Right lung (tissue), 5 donors: ENCODE measurements around the gene CLINT1. TPM values are rescaled to one million over a fixed set of nuclear protein-coding genes. Genes with fewer than 3 reads are reported as not detected.

ENCODE experiments used
- polyA plus RNA-seq, 5 donors: library from polyadenylated mRNA; unstranded; fragments of 120-200 nt; gene quantifications; one replicate each; pipeline versions ENCODE4 v1.2.1 to v1.2.3, GENCODE V29; 2013; ENCODE audit warnings: inconsistent platforms in 1 of 5, low replicate concordance in 1 of 5; ENCODE audit not compliant: insufficient read length in 5 of 5, insufficient read depth in 1 of 5

CLINT1 gene
- polyA plus RNA-seq, 5 donors = 84.7 to 118 (median 113) TPM

Other genes with a start within 250 kb of the CLINT1 start
- under 1 TPM; 0.14 to 0.46 (median 0.23) TPM for gene SOX30, start 206.7 kb downstream of the CLINT1 start, polyA plus RNA-seq
- not detected for gene C5orf52, start 187.6 kb downstream of the CLINT1 start, polyA plus RNA-seq
- 10 to 100 TPM; 27.4 to 32.5 (median 28.8) TPM for gene THG1L, start 127.7 kb downstream of the CLINT1 start, polyA plus RNA-seq
- gene LSM11, start 115.4 kb downstream of the CLINT1 start, polyA plus RNA-seq = 1 to 10 TPM; 5.7 to 7.7 (median 7.5) TPM